WI38 (cell line): Measurements from ENCODE around the gene CCDC190.

ENCODE experiments used
- H3K4me3 ChIP-seq: 2 replicates; pipeline ENCODE4 v1.5.1; 2011; ENCODE audit warnings: low read depth, mild to moderate bottlenecking, control low read depth, low read length
- TF ChIP-seq, protein P1 (sequence below): IDR thresholded peaks from 2 replicates; pipeline ENCODE4 v1.5.1; 2012; ENCODE audit warnings: low read depth, mild to moderate bottlenecking, control low read depth, low read length

Gene CCDC190

DNA sequence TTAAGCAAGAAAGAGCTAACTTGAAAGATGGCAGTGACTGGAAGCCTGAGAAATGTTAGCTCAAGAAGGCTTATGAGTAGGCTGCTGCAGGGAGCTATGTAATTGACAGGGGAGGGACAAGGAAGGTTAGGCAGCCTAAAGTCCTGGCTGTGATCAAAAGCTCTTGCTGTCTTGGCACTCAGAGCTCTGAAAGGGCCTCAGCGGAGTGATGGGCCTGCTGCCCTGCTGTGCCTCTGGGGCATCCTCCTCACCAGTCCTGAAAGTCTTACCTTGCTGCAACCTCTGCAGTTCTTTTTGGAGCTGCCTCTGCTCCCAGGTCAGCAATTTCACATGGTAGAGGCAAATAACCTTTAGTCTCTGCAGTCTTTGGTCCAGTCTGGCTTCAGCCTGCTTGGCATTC, 1.8 kb downstream of the CCDC190 start:
- TF ChIP-seq, protein P1, sequence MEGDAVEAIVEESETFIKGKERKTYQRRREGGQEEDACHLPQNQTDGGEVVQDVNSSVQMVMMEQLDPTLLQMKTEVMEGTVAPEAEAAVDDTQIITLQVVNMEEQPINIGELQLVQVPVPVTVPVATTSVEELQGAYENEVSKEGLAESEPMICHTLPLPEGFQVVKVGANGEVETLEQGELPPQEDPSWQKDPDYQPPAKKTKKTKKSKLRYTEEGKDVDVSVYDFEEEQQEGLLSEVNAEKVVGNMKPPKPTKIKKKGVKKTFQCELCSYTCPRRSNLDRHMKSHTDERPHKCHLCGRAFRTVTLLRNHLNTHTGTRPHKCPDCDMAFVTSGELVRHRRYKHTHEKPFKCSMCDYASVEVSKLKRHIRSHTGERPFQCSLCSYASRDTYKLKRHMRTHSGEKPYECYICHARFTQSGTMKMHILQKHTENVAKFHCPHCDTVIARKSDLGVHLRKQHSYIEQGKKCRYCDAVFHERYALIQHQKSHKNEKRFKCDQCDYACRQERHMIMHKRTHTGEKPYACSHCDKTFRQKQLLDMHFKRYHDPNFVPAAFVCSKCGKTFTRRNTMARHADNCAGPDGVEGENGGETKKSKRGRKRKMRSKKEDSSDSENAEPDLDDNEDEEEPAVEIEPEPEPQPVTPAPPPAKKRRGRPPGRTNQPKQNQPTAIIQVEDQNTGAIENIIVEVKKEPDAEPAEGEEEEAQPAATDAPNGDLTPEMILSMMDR, result no peak
- H3K4me3 ChIP-seq, result no peak overlapping the region

DNA sequence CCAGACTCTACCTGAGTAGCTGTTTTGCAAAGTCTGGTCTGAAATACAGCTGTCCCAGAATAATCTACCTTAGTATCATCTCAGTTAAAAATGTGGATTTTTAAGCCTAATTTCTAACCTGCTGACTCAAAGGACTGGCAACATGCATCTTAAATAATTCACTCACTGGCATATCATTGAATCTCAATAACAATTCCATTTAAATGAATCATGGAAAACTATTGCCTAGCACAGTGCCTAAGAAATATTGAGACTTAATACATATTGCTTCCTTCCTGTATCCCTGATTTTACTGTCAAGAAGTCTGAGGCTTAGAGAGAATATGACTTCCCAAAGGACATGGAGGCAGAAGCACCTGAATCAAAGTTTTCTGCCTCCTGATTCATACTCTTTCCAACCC, 3.1 kb downstream of the CCDC190 start:
- TF ChIP-seq, protein P1, result no peak
- no peak overlapping the region for H3K4me3 ChIP-seq

DNA sequence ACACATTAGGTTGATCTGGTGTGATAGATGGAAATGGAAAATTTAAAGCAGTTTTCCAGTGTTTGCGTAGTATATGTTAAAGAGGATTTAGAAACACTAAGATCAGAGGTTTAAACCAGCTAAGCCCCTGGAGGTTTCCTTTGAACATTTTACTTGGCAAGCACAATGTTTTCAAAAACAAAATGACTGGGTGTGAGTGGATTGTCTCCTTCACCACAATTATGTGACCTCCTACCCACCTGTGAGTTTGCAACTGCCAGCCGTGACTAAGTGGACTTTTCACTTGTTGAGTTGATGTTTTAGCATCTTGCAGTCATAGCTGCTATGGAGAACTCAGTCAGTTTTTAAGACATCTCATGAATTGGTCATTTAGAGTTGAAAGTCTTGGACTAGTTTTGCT, 4.7 kb downstream of the CCDC190 start:
- no peak overlapping the region for H3K4me3 ChIP-seq
- TF ChIP-seq, protein P1, result no peak

DNA sequence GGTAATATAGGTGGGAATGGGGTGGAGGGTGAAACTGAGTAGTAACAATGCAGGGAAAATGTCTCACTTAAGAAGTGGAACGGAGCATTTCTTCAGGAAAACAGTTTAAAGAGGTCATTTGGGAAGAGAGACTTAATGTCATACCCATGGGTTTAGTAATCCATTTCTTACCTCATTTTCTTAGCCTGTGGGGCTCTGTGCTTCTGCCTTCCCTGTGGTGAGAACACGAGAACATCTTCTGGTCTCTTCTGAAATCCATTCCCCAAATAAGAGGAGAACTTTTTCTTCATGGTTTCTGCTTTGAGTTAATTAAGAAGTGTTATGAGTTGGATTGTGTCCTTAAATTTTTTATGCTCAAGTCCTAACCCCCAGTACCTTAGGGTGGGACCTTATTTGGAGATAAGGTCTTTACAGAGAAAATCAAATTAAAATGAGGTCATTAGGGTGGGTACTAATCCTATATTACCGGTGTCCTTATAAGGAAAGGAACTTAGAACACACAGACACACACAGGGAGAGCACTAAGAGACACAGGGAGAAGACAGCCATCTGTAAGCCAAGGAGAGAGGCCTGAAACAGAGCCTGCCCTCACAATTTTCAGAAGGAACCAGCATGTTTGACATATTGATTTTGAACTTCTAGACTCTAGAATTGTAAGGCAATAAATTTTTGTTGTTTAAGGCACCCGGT, 5.4 kb downstream of the CCDC190 start:
- no peak overlapping the region for H3K4me3 ChIP-seq
- TF ChIP-seq, protein P1, result no peak

DNA sequence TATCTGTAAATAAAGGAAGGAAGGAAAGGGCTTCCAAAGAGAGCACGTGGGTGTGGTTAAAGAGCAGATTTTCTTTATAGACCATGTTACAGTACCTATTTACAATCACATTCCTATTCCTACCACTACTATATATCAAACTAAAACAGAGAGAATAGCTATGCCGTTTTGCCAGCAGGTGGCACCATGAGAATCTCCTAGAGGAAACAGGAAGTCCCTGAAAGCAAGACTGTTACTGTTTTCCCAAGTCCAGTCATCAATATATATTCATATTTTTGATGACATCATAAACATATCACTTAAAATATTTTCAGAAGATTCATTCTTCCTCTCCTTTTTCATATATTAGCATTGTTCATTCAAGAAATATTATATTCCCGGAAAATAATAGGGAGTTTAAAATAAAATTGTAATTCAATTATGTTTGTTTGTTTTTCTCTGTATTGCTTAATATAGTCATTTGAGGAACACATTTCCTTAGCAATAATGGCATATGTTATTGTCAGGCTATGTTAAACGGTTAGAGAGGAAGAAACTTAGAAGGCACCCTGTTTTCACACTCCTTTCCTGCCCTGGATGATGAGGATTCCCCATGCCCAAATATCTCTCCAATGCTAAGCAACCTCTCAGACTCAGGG, 6.6 kb downstream of the CCDC190 start:
- TF ChIP-seq, protein P1, result peak; percentile 57

DNA sequence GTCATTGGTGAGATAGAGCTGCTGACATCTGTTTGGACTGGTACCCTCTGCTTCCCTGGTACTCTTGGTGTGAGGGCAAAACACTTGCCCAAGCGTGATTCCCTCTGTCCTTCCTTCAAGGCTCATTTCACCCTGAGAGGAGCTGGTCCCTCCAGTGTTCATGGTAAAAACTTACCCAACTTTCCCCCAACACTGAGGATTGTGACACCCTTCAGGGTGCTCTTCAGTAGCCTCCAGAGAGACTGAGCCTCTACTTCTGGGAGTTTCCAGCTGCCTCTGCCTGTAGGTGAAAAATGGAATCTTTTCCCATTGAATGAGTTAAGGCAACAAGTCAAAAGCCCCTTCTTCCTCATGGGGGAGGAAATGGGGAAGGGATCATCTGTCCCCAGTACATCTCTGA, 9.6 kb downstream of the CCDC190 start:
- no peak overlapping the region for H3K4me3 ChIP-seq
- TF ChIP-seq, protein P1, result no peak

More for the DNA sequence above, 6.6 kb downstream of the CCDC190 start:
- H3K4me3 ChIP-seq, result no peak overlapping the region

DNA sequence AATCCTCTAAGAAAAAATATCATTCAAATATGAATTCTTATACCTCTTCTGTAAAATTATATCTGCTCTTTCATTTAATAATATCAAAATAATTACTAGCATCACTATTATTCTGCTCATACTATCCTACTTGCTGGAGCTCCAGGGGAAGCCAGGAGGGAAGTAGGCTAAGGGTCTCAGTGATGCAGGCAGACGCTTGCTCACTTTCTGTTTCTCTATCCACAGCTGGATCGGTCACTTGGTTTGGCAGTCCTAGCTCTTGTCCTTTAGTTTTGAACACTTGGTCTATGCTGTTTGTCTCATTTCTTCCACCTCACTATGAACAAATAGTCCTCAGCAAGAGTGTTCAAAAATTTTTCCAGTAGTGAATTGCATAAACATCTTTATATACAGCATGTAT, 11.3 kb downstream of the CCDC190 start:
- no peak overlapping the region for H3K4me3 ChIP-seq
- TF ChIP-seq, protein P1, result no peak
